HG03060 (cell line): Measurements from ENCODE around the gene CAPN11.
"Not testable (repeated sequence)": the region's sequence is repeated elsewhere in the genome, so short reads cannot be mapped to it uniquely, and the experiment has no call there.

Source experiments
- ATAC-seq: cut with Tn5 transposase; IDR thresholded peaks from one replicate; pipeline ENCODE4 v1.9.1; 2021; ENCODE audit warnings: low read depth, moderate number of reproducible peaks; ENCODE audit not compliant: unreplicated experiment

Gene CAPN11

DNA sequence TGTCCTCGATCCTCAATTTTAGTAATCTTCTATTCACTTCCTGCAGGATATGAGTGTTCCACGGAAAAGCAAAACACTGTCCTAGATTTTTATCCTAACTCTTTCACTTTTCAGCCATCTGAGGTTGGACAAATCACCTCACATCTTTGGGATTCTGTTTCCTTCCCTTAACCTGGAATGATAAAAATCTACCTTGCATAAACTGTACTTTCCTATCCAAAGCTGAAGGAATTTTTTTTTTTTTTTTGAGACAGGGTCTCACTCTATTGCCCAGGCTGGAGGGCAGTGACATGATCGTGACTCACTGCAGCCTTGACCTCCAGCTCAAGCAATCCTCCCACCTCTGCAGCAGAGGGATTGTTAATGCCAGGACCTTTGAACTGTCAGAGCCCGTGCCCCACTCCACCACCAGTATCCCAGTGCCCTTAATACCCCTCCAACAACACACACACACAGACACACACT, 20.5 kb downstream of the CAPN11 start:
- ATAC-seq = no peak

DNA sequence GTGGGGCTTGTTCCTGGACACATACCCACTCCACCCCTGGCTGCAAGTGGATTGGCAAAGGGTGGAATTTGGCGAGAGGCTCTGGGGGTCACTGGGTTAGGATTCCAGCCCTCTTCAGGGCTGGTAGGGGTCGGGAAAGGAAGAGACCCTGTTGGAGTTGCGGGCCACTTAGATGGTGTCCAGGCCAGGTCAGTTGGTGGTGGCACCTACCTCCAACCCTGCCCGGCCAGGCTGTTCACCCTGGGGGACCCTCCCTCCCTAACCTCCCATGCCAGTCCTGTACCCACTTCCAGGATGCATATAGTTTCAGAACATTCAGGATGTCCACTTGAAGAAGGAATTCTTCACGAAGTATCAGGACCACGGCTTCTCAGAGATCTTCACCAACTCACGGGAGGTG, 21.0 kb downstream of the CAPN11 start:
- no peak for ATAC-seq

GRCh38 chr6:44180406-44180805, 21.8 kb downstream of the CAPN11 start:
- ATAC-seq = no peak

DNA sequence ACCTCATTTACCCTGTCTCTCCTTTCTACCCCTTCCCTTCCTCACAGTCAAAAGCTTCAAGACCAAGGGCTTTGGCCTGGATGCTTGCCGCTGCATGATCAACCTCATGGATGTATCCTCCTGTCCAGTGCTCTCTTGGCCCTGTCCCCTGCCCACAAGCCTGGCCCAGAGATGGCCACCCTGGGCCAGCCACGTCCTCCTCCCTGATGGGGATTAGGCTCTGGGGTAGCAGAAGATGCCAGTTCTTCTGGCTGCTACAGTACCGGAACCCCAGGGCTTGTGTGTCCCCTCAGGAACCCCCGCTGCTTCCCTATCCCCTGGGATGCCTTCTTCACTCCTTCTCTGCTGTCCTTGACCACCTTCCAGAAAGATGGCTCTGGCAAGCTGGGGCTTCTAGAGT, 22.3 kb downstream of the CAPN11 start:
- ATAC-seq = no peak

DNA sequence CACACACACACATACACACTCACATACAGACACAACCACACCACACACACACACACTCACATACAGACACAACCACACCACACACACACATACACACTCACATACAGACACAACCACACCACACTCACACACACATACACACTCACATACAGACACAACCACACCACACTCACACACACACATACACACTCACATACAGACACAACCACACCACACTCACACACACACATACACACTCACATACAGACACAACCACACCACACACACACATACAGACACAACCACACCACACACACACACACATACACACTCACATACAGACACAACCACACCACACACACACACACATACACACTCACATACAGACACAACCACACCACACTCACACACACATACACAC, 23.2 kb downstream of the CAPN11 start:
- ATAC-seq = not testable (repeated sequence)

DNA sequence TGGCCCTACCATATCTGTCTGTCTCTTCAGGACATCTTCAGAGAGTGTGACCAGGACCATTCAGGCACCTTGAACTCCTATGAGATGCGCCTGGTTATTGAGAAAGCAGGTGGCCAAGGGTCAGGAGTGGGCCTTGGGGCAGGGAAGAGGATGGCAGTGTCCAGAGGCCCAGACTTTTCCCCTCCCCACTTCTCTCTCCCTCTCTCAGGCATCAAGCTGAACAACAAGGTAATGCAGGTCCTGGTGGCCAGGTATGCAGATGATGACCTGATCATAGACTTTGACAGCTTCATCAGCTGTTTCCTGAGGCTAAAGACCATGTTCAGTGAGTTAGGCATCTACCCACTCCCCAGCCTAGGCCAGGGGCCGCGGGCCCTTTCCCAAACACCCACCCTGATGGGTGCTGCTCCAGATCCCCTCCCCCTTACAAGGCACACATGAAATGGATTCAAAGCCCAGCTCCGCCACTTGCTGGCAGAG, 24.3 kb downstream of the CAPN11 start:
- no peak for ATAC-seq

GRCh38 chr6:44183783-44184182, 25.2 kb downstream of the CAPN11 start:
- ATAC-seq = no peak

DNA sequence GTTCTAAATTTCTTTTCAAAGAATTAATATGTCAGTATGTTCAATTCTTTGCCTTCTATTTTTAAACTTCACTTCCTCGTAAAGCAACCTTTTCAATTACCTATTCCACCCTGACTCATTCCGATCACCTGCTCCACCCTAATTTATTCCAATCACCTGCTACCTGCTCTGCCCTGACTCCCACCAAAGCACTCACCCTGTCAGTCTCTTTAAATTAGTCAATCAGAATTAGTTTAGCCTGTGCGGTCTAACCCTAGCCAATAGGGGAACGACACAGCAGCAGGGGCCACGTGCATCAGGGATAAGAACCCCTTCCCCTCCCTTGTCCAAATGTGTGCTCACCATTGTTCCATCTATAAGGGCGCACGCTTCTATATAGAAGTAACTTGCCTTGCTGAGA, 26.7 kb downstream of the CAPN11 start:
- not testable (repeated sequence) for ATAC-seq

DNA sequence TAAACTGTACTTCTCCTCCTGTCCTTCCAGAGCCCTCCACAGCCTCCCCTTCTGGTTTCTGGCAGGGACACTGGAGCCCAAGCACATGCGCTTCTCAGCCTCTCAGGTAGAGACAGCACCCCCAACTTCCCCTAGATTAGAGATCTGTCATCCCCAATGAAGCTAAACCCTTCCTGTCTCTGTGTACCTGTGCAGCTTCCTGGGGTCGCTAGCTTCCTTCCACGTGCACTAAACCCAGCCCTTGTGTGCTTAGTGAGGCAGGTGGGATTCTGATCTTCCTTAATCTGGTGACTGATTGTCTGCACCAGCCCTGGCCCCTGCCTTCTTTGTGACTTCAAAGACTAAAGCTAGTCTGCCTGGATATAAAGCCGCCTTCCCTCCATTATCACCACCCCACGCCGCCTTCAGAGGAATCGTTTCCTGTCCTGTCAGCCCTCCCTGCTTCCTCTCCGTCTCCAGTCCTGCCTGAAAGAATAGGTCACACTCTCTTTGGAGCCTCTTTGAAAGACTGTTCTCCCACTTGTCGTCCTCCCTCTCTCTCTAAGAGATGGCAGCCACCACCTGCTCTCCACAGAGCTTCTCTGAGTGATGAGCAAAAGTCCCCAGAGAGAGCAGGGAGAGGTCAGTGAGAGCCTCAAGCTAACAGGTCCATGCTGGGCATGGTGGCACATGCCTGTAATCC, 27.5 kb downstream of the CAPN11 start:
- ATAC-seq = no peak

GRCh38 chr6:44186635-44187025, 28.0 kb downstream of the CAPN11 start:
- ATAC-seq = no peak

GRCh38 chr6:44188819-44189218, 30.2 kb downstream of the CAPN11 start:
- ATAC-seq = no peak

DNA sequence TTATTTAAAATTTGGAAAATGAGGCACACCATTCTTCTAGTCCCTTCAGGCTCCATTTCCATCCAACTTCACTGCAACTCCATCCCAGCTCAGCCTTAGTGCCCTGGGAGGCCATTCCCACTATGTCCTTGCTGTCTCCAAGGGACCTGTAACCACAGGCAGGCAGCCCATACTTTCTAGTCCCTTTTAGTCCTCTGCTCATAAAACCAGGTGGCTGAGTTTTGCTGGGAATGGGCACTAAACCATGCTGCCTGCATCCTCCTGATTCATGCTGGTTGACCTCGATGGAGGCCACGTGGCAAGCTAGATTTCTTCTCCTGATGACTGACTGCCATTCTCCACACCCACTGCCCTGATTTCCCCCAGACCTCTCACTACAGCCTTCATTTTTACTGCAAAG, 30.6 kb downstream of the CAPN11 start:
- ATAC-seq = no peak

GRCh38 chr6:44190715-44191114, 32.1 kb downstream of the CAPN11 start:
- no peak for ATAC-seq

DNA sequence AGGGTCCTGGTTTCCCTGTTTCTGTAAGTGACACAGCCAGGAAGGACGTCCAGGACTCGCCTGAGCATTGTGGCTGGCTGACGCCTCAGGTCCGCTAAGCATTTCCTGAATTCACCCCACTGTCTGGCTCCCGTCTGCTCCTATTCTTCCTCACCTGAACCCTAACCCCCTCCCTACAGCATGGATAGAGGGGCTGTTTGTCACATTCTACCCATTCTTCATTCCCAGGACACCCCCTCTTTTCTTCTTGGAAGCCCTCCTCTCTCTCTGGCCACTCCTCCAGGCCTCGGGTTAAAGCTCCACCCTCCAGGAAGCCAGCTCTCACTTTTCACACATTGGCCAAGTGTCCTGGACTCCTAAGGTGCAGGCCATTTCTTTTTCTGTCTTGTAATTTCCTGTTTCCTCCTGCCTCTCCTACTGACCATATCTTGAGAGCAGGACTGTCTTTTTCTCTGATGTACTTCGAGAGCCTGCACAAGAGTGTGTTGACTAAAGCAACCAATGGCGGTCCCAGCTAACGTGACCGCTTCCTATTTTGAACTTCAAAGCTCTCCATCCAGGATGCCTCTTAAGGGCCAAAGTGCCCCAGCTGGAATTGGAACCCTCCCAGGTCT, 33.9 kb downstream of the CAPN11 start:
- ATAC-seq = no peak

- ATAC-seq = no peak
Measured at GRCh38 chr6:44193307-44193910, 34.8 kb downstream of the CAPN11 start.

- no peak for ATAC-seq
Measured at GRCh38 chr6:44194326-44194725, 35.7 kb downstream of the CAPN11 start.

- ATAC-seq = not testable (repeated sequence)
Measured at GRCh38 chr6:44196351-44196750, 37.7 kb downstream of the CAPN11 start.

DNA sequence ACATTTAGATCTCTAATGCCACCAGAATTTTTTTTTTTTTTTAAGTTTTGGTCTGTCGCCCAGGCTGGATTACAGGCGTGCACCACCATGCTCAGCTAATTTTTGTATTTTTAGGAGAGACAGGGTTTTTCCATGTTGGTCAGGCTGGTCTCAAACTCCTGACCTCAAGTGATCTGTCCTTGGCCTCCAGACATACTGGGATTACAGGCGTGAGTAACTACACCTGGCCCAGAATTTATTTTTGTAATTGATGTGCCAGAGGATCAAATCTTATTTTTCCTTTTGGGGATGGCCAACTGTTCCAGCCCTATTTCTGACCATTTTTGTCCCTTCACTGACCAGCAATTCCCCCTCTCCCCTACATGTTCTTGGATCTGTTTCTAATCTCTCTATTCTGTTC, 40.1 kb downstream of the CAPN11 start:
- ATAC-seq = no peak

DNA sequence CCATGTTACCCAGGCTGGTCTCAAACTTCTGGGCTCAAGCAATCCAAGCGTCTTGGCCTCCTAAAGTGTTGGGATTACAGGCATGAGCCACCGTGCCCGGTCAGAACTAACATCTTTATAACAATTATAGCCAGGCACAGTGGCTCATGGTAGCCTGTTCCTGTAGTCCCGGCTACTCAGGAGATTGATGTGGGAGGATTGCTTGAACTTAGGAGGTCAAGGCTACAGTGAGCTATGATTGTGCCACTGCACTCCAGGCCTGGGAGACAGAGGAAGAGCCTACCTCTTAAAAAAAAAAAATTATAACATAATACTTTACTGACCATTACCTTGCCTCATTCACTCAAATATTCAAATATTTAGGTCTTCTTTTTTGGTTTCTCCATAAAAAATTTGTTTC, 41.3 kb downstream of the CAPN11 start:
- no peak for ATAC-seq

DNA sequence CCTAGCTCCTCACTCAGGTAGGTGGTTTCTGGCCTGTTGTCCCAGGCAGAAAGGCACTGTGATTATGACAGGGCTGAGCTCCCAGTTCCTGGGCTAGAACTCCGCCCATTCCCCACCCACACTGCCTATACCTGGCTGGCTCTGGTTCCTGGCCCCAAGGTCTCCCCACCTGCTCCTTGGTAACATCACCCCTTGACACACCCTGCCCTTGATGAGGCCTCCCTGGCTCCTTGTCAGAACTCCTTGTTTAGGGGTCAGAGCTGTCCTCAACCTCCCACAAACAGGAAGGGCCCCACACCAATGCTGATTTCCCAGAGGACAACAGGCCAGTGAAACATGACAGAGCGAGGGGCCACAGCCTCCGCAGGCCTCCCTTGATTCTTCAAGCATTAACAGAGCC, 42.6 kb downstream of the CAPN11 start:
- no peak for ATAC-seq

GRCh38 chr6:44201638-44202303, 43.2 kb downstream of the CAPN11 start:
- ATAC-seq = no peak
